OCI-LY3 (cell line): Measurements from ENCODE around the gene SESTD1.

Experiments
- H2AFZ ChIP-seq: fragments of 200-600, 300-600 bp; shearing (Covaris generic); 2 replicates; pipeline ENCODE4 v1.6.0; 2014; ENCODE audit warnings: antibody characterized with exemption, low read depth, low read length
- H3K27ac ChIP-seq: fragments of 200-600, 300-600 bp; sonication (generic); 2 replicates; pipeline ENCODE4 v1.5.1; 2014; ENCODE audit warnings: mild to moderate bottlenecking, low read length, moderate library complexity, mixed read lengths
- H3K27me3 ChIP-seq: fragments of 200-600, 300-600 bp; sonication (generic); 2 replicates; pipeline ENCODE4 v1.6.1; 2014; ENCODE audit warnings: low read depth, low read length, mixed read lengths
- H3K36me3 ChIP-seq: fragments of 200-600, 300-600 bp; sonication (generic); replicated peaks from 2 replicates; pipeline ENCODE3; 2014; ENCODE audit warnings: low read depth, low read length, mixed read lengths
- H3K4me1 ChIP-seq: fragments of 300-600, 200-600 bp; sonication (generic); 2 replicates; pipeline ENCODE4 v1.6.1; 2014; ENCODE audit warnings: low read length, mixed read lengths
- H3K4me2 ChIP-seq: fragments of 200-600, 300-600 bp; sonication (generic); 2 replicates; pipeline ENCODE4 v1.6.1; 2014; ENCODE audit warnings: low read length, mixed read lengths
- H3K4me3 ChIP-seq: fragments of 300-600, 200-600 bp; sonication (generic); 2 replicates; pipeline ENCODE4 v1.5.1; 2014; ENCODE audit warnings: antibody characterized with exemption, mild to moderate bottlenecking, low read length, moderate library complexity
- H3K79me2 ChIP-seq: fragments of 300-600, 200-600 bp; shearing (Covaris generic); 2 replicates; pipeline ENCODE4 v1.6.1; 2014; ENCODE audit warnings: mild to moderate bottlenecking, low read length, mixed read lengths
- H3K9ac ChIP-seq: fragments of 300-600, 200-600 bp; shearing (Covaris generic); 2 replicates; pipeline ENCODE4 v1.6.0; 2014; ENCODE audit warnings: mild to moderate bottlenecking, low read length, moderate library complexity
- H3K9me3 ChIP-seq: fragments of 200-600, 300-600 bp; shearing (Covaris generic); 2 replicates; pipeline ENCODE4 v1.6.1; 2014; ENCODE audit warnings: low read length, mixed read lengths; ENCODE audit not compliant: insufficient read depth
- H4K20me1 ChIP-seq: fragments of 200-600, 300-600 bp; sonication (generic); 2 replicates; pipeline ENCODE4 v1.6.1; 2016; ENCODE audit warnings: low read length, mixed read lengths; ENCODE audit not compliant: insufficient read depth
- EZH2phosphoT487 ChIP-seq: fragments of 200-600 bp; shearing (Covaris generic); IDR thresholded peaks from 2 replicates; pipeline ENCODE4 v1.6.1; 2018; ENCODE audit warnings: antibody characterized with exemption, mixed run types, low read depth
- TF ChIP-seq, protein P1 (sequence below): fragments of 200-600, 300-600 bp; sonication (generic); IDR thresholded peaks from 2 replicates; pipeline ENCODE4 v1.5.1; 2014; ENCODE audit warnings: antibody characterized with exemption, low read length, low read depth

SESTD1 gene

DNA sequence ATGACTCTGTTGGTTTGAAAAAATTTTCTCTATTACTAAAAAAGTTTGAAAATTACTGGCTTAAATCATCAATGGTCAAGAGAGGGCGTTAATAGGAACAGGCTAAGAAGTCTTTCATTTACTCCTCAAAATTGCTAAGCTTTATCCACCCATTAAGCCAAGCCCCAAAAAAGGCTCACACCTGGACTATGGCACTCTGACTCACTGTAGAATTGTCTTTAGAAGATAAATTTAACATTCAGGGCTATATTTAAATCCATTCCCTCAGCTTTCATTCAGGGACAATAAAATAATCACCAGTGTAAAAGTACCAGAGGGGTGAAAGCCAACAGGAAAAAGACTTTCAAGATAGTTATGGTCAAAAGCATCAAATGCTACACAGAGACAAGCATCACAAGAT is 80.0 kb downstream of the SESTD1 start:
- Histone ChIP-seq H3K79me2 (no peaks in the 10 kb centered on the region), H3K4me2 (no peak overlapping the region), H3K9me3 (no peaks in the 10 kb centered on the region), H3K9ac (no peak overlapping the region), H4K20me1 (no peaks in the 10 kb centered on the region), H3K27me3 (no peaks in the 10 kb centered on the region), H3K4me3 (no peak overlapping the region), H3K36me3 (no peaks in the 10 kb centered on the region), H3K4me1 (no peaks in the 10 kb centered on the region), H3K27ac (no peak overlapping the region), H2AFZ (no peak overlapping the region)
- no peak for TF ChIP-seq EZH2phosphoT487
- TF ChIP-seq, protein P1, sequence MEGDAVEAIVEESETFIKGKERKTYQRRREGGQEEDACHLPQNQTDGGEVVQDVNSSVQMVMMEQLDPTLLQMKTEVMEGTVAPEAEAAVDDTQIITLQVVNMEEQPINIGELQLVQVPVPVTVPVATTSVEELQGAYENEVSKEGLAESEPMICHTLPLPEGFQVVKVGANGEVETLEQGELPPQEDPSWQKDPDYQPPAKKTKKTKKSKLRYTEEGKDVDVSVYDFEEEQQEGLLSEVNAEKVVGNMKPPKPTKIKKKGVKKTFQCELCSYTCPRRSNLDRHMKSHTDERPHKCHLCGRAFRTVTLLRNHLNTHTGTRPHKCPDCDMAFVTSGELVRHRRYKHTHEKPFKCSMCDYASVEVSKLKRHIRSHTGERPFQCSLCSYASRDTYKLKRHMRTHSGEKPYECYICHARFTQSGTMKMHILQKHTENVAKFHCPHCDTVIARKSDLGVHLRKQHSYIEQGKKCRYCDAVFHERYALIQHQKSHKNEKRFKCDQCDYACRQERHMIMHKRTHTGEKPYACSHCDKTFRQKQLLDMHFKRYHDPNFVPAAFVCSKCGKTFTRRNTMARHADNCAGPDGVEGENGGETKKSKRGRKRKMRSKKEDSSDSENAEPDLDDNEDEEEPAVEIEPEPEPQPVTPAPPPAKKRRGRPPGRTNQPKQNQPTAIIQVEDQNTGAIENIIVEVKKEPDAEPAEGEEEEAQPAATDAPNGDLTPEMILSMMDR: no peak

DNA sequence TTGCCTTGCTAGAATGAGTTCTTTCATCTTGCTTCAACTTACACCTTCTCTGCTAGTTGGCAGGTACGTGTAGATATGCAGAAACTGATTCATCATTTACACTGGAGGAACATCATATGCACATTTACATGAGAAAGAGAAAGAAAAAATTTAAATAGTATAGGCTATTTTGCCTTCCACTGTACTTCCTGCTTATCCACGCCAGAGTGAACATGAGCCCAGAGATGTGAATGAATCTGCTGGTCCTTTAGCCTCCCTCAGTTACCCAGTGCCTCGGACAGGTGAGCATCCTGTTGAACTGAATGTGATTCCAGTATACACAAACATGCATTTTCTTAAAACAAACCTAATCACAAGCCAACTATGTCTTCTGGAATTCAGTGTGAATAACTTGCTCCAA is 83.6 kb downstream of the SESTD1 start:
- no peaks in the 10 kb centered on the region for H3K9me3 ChIP-seq
- H3K36me3 ChIP-seq: no peaks in the 10 kb centered on the region
- no peak overlapping the region for H2AFZ ChIP-seq
- H3K79me2 ChIP-seq: no peaks in the 10 kb centered on the region
- H4K20me1 ChIP-seq: no peaks in the 10 kb centered on the region
- TF ChIP-seq EZH2phosphoT487: no peak
- TF ChIP-seq, protein P1: no peak
- H3K27me3 ChIP-seq: no peaks in the 10 kb centered on the region
- no peak overlapping the region for H3K27ac ChIP-seq
- H3K9ac ChIP-seq: no peak overlapping the region
- no peaks in the 10 kb centered on the region for H3K4me1 ChIP-seq
- H3K4me2 ChIP-seq: no peak overlapping the region
- H3K4me3 ChIP-seq: no peak overlapping the region

DNA sequence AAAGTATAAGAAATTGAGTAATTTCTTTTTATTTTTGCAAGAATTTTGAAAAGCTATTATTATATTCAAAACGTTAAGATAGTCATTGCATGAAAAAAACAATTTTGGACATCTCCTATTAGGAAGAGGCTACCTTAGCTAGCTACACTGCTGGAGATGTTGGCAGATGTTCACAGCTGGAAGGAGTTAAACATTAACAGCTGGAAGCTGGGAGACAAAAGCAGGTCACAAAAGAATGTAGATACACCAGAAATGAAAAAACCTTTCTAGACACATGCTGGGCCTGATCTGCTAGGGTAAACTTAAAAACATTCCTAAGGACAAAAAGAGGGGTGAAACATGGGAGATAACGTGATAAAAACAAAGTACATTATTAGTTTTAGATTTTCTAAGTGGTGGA is 84.4 kb downstream of the SESTD1 start:
- no peak overlapping the region for H3K9ac ChIP-seq
- H3K27ac ChIP-seq: no peak overlapping the region
- H3K79me2 ChIP-seq: no peaks in the 10 kb centered on the region

DNA sequence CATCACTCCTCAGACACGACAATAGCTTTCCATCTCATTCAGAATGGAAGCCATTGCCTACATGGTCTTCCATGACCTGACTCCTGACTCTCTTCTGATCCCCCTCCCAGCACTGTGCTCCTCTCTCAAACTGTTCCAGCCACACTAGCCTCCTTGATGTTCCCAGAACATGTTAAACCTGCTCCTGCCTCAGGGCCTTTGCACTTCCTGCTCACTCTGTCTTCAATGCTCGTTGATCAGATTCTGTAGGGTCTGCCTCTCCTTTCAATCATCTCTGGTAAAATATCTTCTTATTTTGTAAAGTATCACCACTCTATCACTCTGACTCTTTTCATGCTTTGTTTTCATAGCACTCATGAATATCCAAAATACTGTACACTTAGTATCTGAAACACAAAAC is 84.9 kb downstream of the SESTD1 start:
- H3K27ac ChIP-seq: no peak overlapping the region
- H3K4me1 ChIP-seq: no peaks in the 10 kb centered on the region
- no peaks in the 10 kb centered on the region for H3K27me3 ChIP-seq
- H3K36me3 ChIP-seq: no peaks in the 10 kb centered on the region
- no peak overlapping the region for H3K9ac ChIP-seq
- no peak for TF ChIP-seq EZH2phosphoT487
- TF ChIP-seq, protein P1: no peak
- H3K9me3 ChIP-seq: no peaks in the 10 kb centered on the region
- no peaks in the 10 kb centered on the region for H4K20me1 ChIP-seq
- no peak overlapping the region for H3K4me3 ChIP-seq
- H2AFZ ChIP-seq: no peak overlapping the region
- H3K79me2 ChIP-seq: no peaks in the 10 kb centered on the region
- no peak overlapping the region for H3K4me2 ChIP-seq

More for the DNA sequence above, 84.4 kb downstream of the SESTD1 start:
- H3K4me3 ChIP-seq: no peak overlapping the region
- TF ChIP-seq, protein P1: no peak
- no peaks in the 10 kb centered on the region for H3K9me3 ChIP-seq
- no peaks in the 10 kb centered on the region for H3K4me1 ChIP-seq
- H3K27me3 ChIP-seq: no peaks in the 10 kb centered on the region
- no peaks in the 10 kb centered on the region for H4K20me1 ChIP-seq
- H2AFZ ChIP-seq: no peak overlapping the region
- H3K4me2 ChIP-seq: no peak overlapping the region
- no peaks in the 10 kb centered on the region for H3K36me3 ChIP-seq
